CD1c-positive myeloid dendritic cell (primary cell): ENCODE measurements around the gene ADAR.
A peak's percentile ranks its signal among the peaks of the same experiment; 100 is the strongest.

ENCODE experiments used
- DNase-seq: peaks from one replicate; pipeline ENCODE4 v3.0.0-alpha.2; 2016; ENCODE audit errors: extremely low spot score

The ADAR gene

DNA sequence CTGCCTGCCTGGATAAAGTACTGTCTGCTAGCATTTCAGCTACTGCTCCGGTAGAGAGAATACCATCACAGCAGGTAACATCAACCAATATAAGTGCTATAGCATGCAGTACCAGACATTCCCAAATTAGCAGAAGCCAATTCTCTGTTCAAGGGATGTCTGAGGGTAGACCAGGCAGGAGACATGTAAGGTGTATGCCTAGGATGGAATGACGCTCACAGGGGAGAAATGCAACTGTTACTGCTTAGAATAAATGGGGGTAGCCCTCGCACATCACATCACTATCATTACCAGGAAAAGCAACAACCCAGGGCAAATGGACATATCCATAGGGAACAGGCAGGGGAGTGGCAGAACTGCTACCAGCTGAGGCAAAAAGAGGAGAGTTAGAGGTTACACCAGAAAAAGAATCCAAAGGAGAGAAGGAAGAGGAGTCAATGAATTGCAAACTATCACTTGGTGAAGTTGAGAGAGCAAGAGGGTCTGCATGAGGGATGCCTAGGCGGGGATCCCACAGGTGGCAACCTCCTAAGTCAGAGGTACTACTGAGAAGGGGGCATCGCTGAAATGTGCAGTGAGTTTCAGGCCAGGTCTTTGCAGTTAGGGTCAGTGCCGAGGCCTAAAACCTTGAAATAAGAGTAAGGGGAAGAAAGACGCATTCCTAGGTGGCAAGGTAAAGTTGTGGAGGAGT is 50.6 kb downstream of the ADAR start:
- no peak for DNase-seq

DNA sequence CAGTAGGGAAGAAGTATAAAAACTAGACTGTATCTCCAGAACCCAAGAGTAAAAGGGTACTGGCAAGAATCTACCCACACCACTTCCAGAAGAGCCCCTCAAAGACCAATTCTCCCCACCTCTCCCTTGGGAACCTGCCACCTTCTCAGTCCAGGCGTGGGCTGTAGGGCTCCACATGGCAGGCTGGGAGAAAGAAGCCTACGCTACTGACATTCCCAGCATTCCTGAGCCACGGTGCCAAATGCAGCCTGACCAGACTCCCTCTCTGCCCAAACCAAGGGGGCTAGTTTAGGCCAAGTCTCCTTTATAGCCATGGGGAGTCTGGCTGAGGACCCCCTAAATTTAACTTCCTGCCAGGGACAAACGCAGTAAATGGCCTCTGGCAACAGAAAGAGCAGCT is 51.6 kb downstream of the ADAR start:
- DNase-seq: no peak

DNA sequence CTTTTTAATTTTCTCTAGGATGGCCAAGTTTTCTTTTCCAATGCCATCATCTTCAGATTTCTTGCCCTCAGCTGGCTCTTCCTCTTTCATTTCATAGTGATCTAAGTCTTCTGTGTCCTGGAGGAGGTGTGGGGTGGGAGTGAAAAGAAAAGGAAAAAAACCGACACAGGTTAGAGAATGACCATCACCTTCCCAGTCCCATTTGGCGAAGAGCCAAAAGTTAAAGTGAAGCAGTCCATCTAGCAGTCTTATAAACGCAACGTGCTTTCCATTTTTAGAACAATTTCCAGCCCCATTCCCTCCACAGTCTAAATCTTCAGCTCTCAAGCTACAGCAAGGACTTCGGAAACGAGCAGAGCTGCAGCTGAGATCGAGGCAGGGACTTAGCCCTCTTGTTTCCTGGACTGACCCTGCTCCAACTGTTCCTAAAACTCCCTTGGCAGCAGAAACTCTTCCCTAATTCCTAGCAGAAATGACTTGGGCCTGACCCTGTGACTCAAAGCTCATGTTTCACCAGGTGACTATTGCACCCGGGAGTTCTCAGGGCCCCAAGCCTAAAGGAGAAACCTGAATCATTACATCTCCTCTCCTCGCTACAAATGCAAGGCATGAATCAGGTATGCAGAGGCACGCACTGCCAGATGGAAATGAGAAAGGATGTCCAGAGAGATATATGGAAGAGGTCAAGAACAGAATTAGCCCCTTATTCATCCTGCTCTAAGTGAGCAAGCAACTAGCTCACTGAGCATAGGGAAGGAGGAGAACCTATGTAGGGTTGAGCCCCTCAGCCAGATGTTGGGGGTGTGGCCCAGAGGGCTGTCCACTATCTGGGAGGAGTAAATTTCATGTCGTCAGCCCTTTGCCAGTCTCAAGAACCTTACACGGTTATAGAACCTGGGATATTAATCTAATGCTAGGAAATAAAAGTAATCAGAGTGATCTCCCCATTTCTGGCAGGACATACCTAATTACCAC is 54.6 kb downstream of the ADAR start:
- DNase-seq: no peak

DNA sequence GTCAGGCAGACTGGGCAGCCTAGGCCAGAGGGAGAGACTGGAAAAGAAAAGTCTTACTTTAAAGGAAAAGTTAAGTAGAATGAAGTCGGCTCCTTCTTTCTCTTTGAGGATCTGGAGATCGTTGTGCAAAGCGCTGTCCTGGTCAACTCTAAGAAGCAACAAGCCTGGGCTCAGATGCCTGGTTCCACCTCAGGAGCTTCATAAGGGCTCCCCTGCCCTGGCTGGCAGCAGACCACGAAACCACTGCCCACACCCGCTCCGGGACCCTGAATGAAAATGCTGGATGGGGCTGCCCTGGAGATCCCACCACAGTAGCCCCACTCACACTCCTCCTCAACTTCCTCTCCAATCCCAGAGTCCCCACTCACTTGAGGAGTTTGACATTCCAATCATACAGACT is 56.0 kb downstream of the ADAR start:
- DNase-seq: no peak

DNA sequence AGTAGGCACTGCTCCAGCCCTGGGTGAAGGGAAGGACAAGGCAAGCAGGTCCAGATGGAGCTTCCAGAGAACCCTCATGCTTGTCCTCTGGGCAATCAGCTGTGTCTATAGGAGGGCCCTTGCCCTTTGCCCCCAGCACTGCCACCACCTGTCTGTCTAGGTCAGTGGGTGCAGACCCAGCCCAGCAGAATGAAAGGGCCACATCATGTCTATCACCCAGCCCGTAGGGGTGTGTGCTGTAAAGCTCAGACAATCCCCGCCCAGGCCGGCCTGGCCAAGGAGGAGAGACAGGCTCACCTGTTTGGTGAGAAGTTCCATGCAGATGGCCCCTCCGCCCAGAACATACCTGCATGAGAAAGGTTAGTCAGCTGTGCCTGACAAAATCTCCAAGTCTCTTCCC is 56.5 kb downstream of the ADAR start:
- DNase-seq: no peak

DNA sequence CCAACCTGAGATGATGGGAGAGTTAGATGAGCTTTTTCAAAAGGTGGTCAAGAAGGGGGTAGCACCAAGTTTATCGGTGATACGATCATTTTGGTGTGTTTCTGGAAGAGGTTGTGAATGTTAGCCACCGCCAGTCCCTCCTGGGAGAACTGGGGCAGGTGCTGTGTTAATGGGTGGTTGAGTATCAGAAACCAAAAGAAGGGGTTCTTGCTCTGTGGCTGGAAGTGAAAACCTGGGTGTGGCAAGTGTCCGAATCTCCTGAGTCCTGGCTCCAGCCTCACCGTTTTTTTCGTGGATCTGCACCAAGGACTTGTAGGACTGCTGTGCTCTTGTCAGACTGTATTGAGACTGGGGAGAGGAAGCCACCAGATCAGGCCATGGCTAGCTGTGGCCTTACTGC is 57.3 kb downstream of the ADAR start:
- no peak for DNase-seq

DNA sequence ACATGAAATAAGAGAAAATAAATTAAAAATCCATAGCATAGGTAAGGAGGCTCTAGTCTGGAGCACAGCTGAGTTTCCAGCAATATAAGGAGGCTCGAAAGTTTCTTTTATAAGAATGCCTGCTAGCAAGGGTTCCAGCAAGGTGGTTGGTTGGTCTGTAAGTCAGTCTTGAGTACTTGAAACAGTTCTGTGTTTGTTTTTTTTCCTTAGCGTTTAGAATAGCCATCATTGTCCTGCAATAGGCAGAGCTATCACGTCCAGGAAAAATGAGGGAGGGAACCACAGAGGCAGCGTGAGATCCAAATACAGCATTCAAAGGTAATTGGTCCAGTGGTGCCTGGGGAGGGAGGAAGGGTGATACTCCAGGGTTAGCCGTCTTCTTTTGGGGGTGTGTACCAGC is 57.9 kb downstream of the ADAR start:
- no peak for DNase-seq

DNA sequence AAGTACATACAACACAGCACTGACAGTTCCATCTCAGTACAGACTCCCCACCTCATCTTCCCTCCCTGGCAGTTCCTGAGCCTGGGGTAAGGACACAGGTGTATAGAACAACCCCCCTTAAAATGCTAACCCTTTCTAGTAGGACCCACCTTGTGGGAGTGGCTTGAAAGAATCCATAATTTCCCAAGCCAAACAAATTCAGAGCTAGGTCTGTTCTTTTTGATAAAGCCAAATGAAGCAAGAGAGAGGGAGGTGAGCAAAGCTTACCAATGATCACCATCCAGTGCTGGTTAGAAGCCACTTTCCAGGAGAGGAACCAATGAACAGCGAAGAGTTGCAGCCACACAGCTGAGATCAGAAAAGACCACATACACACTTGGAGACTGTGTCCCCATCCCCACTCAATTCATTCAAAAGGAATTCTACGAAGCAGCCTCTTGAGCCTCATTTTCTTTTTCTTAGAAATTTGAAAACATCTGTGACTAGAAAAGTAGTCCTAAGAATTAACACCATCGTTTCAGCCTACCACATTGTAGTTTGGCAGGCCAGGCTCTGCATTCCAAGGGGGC is 58.7 kb downstream of the ADAR start:
- DNase-seq: no peak

DNA sequence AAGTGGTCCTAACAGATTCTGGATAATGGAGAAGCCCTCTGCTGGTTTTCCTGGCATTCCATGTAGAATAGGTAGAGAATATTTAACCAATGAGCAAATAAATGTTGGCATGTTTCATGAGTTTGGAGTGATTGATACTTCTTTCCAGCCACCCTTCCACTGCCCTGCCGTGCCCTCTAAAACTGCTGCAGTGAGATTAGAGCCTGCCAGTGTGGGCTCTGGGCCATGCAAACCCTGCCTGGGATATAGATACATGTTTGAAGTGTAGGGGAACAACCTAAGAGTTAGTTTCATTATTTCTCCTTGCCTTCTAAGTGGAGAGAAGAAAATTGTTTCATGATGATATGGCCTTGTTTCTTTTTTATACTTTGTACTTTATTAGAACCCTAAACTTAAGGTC is 60.0 kb downstream of the ADAR start:
- no peak for DNase-seq

DNA sequence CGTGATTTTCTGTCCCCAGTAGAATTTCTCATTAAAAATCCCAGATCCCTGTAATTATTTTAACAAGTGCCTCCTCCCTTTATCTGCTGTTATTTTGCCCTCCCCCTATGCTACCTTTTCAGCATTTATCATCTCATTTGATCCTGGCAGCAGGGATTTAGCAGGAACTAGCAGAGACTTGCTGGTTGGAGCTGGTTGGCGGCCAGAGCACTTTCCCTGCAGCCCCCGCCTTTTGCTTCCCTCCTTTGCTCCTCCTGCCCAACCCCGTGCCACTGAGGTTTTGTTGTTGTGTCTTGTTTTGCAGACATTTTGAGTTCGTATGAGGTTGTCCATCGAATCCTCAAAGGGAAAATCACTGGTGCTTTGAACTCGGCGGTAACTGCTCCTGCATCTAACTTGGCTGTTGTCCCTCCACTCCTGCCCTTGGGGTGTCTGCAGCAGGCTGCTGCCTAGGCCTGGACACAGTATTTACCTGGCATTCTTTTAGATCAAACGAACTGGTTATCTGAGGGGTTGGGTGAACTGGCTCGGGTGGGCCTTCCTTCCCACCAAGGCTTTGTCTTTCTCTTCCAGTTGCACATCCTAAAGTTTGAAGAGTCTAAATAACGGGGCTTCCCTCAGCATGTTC is 60.8 kb downstream of the ADAR start:
- no peak for DNase-seq

DNA sequence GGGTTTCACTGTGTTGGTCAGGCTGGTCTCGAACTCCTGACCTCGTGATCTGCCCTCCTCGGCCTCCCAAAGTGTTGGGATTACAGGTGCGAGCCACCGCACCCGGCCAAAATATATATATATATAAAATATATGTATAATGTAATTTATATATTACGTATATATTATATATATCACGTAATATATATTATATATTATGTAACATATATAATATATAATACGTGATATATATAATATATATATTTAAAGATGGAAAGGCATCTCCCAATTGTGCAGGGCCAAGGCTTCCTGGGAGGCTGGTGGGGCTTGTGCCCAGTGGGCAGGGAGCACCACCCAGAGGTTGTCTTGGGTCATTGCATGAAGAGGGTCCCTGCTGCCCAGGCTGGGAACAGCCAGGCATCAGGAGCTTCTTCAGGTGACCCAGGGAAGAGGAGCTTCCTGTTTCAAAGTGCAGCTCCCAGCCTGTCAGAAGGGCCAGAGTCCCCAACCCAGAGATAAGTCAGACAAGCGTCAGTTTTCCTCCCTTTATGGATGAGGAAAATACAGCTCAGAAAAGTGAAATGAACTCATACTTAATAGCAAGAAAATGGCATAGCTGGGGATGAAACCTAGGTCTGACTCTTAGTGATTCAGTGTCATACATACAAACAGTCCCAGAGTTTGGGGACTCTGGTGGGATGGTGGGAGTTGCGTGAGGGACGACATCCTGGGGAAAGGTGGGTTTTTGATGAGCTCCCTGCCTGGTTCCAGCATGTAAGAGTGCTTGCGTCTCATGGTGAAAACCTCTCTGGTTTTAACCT is 61.5 kb downstream of the ADAR start:
- peak; percentile 70 for DNase-seq

DNA sequence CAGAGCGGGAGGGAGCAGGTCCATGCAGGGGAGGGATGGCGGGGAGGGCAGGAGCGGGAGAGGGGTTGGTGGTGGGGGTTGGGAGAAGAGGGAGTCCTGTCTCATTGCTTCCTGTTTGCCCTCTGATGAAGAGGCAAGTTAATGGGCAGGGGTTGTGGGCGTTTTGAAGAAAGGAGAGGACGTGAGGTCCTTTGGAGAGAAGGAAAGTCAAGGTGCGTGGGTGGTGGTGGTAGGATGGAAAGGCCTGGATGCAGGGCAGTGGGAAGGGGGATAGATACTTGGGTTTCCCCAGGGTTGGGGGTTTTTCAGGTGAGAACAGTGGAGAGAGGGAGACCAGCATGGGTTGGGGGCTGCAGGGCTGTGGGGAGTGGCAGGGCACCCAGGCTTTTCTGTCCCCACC is 66.8 kb downstream of the ADAR start:
- DNase-seq: no peak

DNA sequence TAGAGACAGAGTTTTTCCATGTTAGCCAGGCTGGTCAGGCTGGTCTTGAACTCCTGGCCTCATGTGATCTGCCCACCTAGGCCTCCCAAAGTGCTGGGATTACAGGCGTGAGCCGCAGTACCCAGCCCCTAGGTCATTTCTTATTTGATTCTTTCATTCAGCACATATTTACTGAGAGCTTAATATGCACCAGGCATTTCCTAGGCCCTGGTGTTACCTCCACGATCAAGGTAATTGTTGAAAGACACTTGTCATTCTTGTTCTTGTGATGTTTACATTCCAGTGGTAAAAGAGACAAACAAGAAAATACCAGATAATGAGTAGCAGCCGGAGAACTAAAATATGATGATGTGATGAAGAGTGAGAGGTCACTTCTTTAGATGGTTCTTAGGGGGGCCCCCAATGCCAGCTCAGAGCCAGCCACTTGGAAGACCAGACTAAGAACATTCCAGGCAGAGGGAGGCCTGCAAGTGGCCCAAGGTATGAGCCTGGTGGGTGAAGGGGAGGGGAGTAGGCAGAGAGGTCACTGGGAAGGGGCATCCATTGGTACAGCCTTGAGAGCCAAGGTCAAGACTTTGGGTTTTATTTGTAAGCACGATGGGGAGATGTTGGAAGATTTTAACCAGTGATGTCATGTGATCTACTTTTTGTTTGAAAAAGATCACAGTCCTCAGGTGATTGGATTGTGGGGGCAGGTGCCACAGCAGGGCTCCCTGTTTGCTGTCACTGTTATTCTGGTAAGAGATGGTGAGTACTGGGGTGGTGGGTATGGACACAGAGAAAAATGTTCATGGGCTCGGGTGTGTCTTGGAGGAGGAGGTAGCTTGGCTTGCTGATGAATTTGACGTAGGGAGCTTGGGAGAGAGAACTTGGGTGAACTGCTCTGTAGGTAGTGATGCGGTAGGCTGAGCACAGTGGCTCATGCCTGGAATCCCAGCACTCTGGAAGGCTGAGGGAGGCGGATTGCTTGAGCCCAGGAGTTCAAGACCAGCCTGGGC is 68.2 kb downstream of the ADAR start:
- DNase-seq: no peak

DNA sequence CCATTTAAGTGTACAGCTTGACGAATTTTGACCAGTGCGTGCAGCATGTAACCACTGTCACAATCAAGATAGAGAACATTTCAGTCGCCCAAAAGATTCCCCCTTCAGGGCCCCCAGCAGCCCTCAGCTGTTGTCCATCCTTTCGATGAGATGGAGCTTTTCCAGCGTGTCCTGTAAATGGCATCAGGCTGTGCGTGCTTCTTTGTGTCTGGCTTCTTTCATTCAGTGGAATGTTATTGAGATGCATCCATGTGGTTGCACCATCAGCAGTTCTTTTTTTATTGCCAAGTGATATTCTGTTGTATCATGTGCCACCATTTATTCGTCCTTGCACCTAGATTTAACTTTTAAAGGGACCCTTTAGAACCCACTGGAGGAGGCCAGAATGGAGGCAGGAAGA is 71.4 kb downstream of the ADAR start:
- DNase-seq: no peak

DNA sequence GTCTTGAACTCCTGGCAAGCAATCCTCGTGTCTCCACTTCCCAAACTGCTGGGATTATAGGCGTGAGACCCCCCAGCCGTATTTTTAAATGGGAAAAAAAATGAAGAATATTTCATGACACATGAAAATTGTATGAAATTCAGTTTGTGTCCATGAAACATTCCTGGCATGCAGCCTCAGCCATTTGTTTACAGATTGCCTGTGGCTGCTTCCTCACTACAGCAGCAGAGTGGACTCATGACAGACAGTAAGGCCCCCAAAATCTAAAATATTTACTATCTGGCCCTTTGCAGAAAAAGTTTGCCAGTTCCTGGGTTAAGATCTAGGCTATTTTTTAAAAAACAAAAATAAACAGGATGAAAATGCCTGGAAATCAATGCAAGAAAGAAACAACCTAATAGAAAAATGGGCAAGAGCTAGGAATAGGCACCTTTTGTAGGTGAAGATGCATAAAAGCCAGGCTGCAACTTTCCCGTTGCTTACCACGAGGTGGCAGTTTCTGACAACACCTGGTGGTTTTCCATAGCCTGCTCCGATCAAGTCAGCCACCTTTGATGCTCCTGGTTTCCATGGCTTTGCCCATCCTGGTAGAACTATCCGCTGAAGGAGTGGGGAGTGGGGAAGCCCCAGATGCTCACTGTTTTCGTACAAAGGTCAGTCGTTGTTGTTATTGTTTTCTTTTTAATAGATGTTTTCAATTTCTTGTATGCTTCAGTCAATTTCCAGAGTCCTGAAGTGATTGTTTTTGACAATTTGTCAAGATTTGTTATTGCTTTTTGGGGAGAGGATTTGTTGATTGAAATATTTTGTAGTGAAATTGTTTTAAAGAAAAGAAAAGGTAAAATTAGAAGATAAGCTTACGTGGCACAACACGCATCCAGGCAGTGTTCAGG is 73.8 kb downstream of the ADAR start:
- DNase-seq: no peak
